Amniotic epithelial cell (primary cell): ENCODE results near the gene SREBF1.

Source experiments
- DNase-seq: peaks from one replicate; pipeline ENCODE4 v3.0.0-alpha.2; 2010; ENCODE audit warnings: low read depth

Gene SREBF1

GRCh38 chr17:17857496-17857895, 20.7 kb upstream of the SREBF1 start:
- DNase-seq: no peak

GRCh38 chr17:17856386-17856785, 19.6 kb upstream of the SREBF1 start:
- no peak for DNase-seq

- DNase-seq: no peak
Measured at GRCh38 chr17:17855976-17856375, 19.2 kb upstream of the SREBF1 start.

- DNase-seq: no peak
Measured at GRCh38 chr17:17853811-17854447, 17.1 kb upstream of the SREBF1 start.

- DNase-seq: no peak
Measured at GRCh38 chr17:17852930-17853329, 16.1 kb upstream of the SREBF1 start.

- no peak for DNase-seq
Measured at GRCh38 chr17:17851103-17852002, 14.6 kb upstream of the SREBF1 start.

GRCh38 chr17:17849845-17850373, 13.1 kb upstream of the SREBF1 start:
- DNase-seq: peak; percentile 63

- no peak for DNase-seq
Measured at GRCh38 chr17:17849147-17849820, 12.5 kb upstream of the SREBF1 start.

GRCh38 chr17:17848311-17849082, 11.7 kb upstream of the SREBF1 start:
- DNase-seq: no peak

GRCh38 chr17:17847726-17848125, 10.9 kb upstream of the SREBF1 start:
- no peak for DNase-seq

- no peak for DNase-seq
Measured at GRCh38 chr17:17847118-17847689, 10.4 kb upstream of the SREBF1 start.

- no peak for DNase-seq
Measured at GRCh38 chr17:17846645-17847044, 9.9 kb upstream of the SREBF1 start.

GRCh38 chr17:17846003-17846402, 9.2 kb upstream of the SREBF1 start:
- DNase-seq: no peak

GRCh38 chr17:17845046-17845775, 8.4 kb upstream of the SREBF1 start:
- DNase-seq: no peak

- no peak for DNase-seq
Measured at GRCh38 chr17:17844500-17844899, 7.7 kb upstream of the SREBF1 start.

GRCh38 chr17:17844079-17844478, 7.3 kb upstream of the SREBF1 start:
- DNase-seq: no peak

- DNase-seq: no peak
Measured at GRCh38 chr17:17843096-17843495, 6.3 kb upstream of the SREBF1 start.

- no peak for DNase-seq
Measured at GRCh38 chr17:17842111-17842876, 5.5 kb upstream of the SREBF1 start.

- no peak for DNase-seq
Measured at GRCh38 chr17:17841601-17842025, 4.8 kb upstream of the SREBF1 start.
